IMR-90 (cell line): ENCODE results near the gene SET. TPM values are rescaled to one million over a fixed set of nuclear protein-coding genes. Genes with fewer than 3 reads are reported as not detected.

ENCODE experiments used
- ATAC-seq: fragments of 200-7000 bp; cut with Tn5 transposase; 2 replicates; pipeline ENCODE4 v1.9.1; 2020; ENCODE audit warnings: low read depth, mild to moderate bottlenecking, moderate library complexity
- BruUV-seq: library from RNA; stranded (reverse); fragments of 400-500 nt; replicated peaks from 2 replicates; lab custom pipeline; 2021; lab: Mats Ljungman, UMichigan
- CTCF ChIA-PET: fragments of 300-600 bp; formaldehyde crosslinking; extraction: SDS; loops from one replicate; lab custom pipeline; 2021; ENCODE audit warnings: antibody characterized with exemption; lab: Yijun Ruan, JAX
- POLR2A ChIA-PET: fragments of 300-600 bp; sonication (Branson Sonifier 250); formaldehyde crosslinking; loops from one replicate; lab custom pipeline; 2022; ENCODE audit warnings: antibody characterized with exemption; ENCODE audit not compliant: unreplicated experiment; lab: Charles Lee
- DNase-seq: peaks from one replicate; pipeline ENCODE4 v3.0.0; 2013
- H2AFZ ChIP-seq: replicated peaks from 2 replicates; pipeline ENCODE3; 2013; ENCODE audit warnings: low read length, mild to moderate bottlenecking; ENCODE audit not compliant: poor library complexity
- H2AK5ac ChIP-seq: 2 replicates; pipeline ENCODE4 v1.6.1; 2013; ENCODE audit warnings: low read depth, low read length, inconsistent platforms
- H2AK9ac ChIP-seq: replicated peaks from 2 replicates; pipeline ENCODE3; 2013; ENCODE audit warnings: mild to moderate bottlenecking, low read depth, low read length, moderate library complexity; ENCODE audit not compliant: poor library complexity
- H2BK120ac ChIP-seq: 2 replicates; pipeline ENCODE4 v1.6.1; 2013; ENCODE audit warnings: low read depth, low read length, inconsistent platforms
- H2BK15ac ChIP-seq: 3 replicates; pipeline ENCODE4 v1.6.1; 2013; ENCODE audit warnings: low read depth, low read length, inconsistent platforms
- H2BK20ac ChIP-seq: 2 replicates; pipeline ENCODE4 v1.6.1; 2013; ENCODE audit warnings: low read depth, mild to moderate bottlenecking, inconsistent platforms, low read length, moderate library complexity
- H2BK5ac ChIP-seq: 2 replicates; pipeline ENCODE4 v1.6.1; 2013; ENCODE audit warnings: mild to moderate bottlenecking, low read depth, low read length, inconsistent platforms; ENCODE audit not compliant: poor library complexity, severe bottlenecking
- H3K14ac ChIP-seq: replicated peaks from 2 replicates; pipeline ENCODE4 v1.6.1; 2013; ENCODE audit warnings: low read depth, low read length, inconsistent platforms
- H3K18ac ChIP-seq: 2 replicates; pipeline ENCODE4 v1.6.1; 2013; ENCODE audit warnings: low read depth, low read length, control low read depth
- H3K23ac ChIP-seq: 2 replicates; pipeline ENCODE4 v1.6.1; 2013; ENCODE audit warnings: low read depth, low read length, inconsistent platforms
- H3K27ac ChIP-seq: 2 replicates; pipeline ENCODE4 v1.5.1; 2013; ENCODE audit warnings: mild to moderate bottlenecking, control low read depth, low read length; ENCODE audit not compliant: insufficient read depth
- H3K27me3 ChIP-seq: 2 replicates; pipeline ENCODE4 v1.6.1; 2013; ENCODE audit warnings: low read length; ENCODE audit not compliant: control insufficient read depth, insufficient read depth
- H3K36me3 ChIP-seq: 2 replicates; pipeline ENCODE4 v1.6.1; 2013; ENCODE audit warnings: low read length, mixed read lengths; ENCODE audit not compliant: control insufficient read depth, insufficient read depth
- H3K4ac ChIP-seq: 2 replicates; pipeline ENCODE4 v1.6.1; 2013; ENCODE audit warnings: low read depth, low read length, inconsistent platforms
- H3K4me1 ChIP-seq: 2 replicates; pipeline ENCODE4 v1.6.1; 2013; ENCODE audit warnings: low read length, mixed read lengths; ENCODE audit not compliant: control insufficient read depth, insufficient read depth
- H3K4me2 ChIP-seq: 2 replicates; pipeline ENCODE4 v1.6.1; 2013; ENCODE audit warnings: low read depth, mild to moderate bottlenecking, control low read depth, low read length, moderate library complexity
- H3K4me3 ChIP-seq: 2 replicates; pipeline ENCODE4 v1.5.1; 2013; ENCODE audit warnings: low read depth, mild to moderate bottlenecking, control low read depth, low read length, moderate library complexity; ENCODE audit not compliant: insufficient read depth
- H3K56ac ChIP-seq: 2 replicates; pipeline ENCODE4 v1.6.1; 2013; ENCODE audit warnings: low read length, inconsistent platforms; ENCODE audit not compliant: insufficient read depth; ENCODE audit errors: extremely low read depth
- H3K79me1 ChIP-seq, 2 experiments: 2 replicates each; pipeline ENCODE4 v1.6.1; 2013; ENCODE audit warnings: low read length in 2 of 2, inconsistent platforms in 1 of 2, low read depth in 1 of 2
- H3K9ac ChIP-seq: 2 replicates; pipeline ENCODE4 v1.6.1; 2013; ENCODE audit warnings: low read depth, low read length, control low read depth
- H3K9me1 ChIP-seq: 2 replicates; pipeline ENCODE4 v1.6.1; 2013; ENCODE audit warnings: low read length, inconsistent platforms; ENCODE audit not compliant: insufficient read depth
- H3K9me3 ChIP-seq: 2 replicates; pipeline ENCODE4 v1.6.1; 2013; ENCODE audit warnings: low read length; ENCODE audit not compliant: control insufficient read depth, insufficient read depth
- H4K20me1 ChIP-seq: 2 replicates; pipeline ENCODE4 v1.6.1; 2013; ENCODE audit warnings: low read length, inconsistent platforms; ENCODE audit not compliant: insufficient read depth
- H4K5ac ChIP-seq: 2 replicates; pipeline ENCODE4 v1.6.1; 2013; ENCODE audit warnings: mild to moderate bottlenecking, low read depth, low read length, control low read depth
- H4K8ac ChIP-seq, 2 experiments: 2 replicates each; pipeline ENCODE4 v1.6.1; 2013; ENCODE audit warnings: low read depth in 2 of 2, low read length in 2 of 2, control low read depth in 1 of 2, inconsistent platforms in 1 of 2
- H4K91ac ChIP-seq: 2 replicates; pipeline ENCODE4 v1.6.1; 2013; ENCODE audit warnings: low read depth, low read length, inconsistent platforms; ENCODE audit not compliant: insufficient read depth
- BHLHE40 ChIP-seq: fragments of 150-350 bp; IDR thresholded peaks from 2 replicates; pipeline ENCODE4 v1.6.1; 2016; ENCODE audit warnings: mild to moderate bottlenecking, low read depth, low read length
- CEBPB ChIP-seq: IDR thresholded peaks from 2 replicates; pipeline ENCODE4 v1.6.1; 2012; ENCODE audit warnings: low read depth, low read length, improper control_type of control experiment
- CHD1 ChIP-seq: IDR thresholded peaks from 2 replicates; pipeline ENCODE4 v1.6.1; 2012; ENCODE audit warnings: low read depth, low read length, improper control_type of control experiment
- CTCF ChIP-seq: conservative IDR thresholded peaks from 2 replicates; pipeline ENCODE4 v1.5.1; 2012; ENCODE audit warnings: mild to moderate bottlenecking, low read depth, low read length, improper control_type of control experiment
- ELK1 ChIP-seq: fragments of 150-350 bp; IDR thresholded peaks from 2 replicates; pipeline ENCODE4 v1.6.1; 2016; ENCODE audit warnings: low read depth, mild to moderate bottlenecking, low read length, moderate library complexity, borderline replicate concordance
- FOS ChIP-seq: fragments of 150-350 bp; IDR thresholded peaks from 2 replicates; pipeline ENCODE4 v1.6.1; 2016; ENCODE audit warnings: low read depth, low read length
- MAFK ChIP-seq: IDR thresholded peaks from 2 replicates; pipeline ENCODE4 v1.6.1; 2012; ENCODE audit warnings: low read depth, low read length, improper control_type of control experiment
- MAZ ChIP-seq: IDR thresholded peaks from 2 replicates; pipeline ENCODE4 v1.6.1; 2012; ENCODE audit warnings: low read depth, mild to moderate bottlenecking, low read length, improper control_type of control experiment, moderate library complexity, borderline replicate concordance
- MXI1 ChIP-seq: IDR thresholded peaks from 2 replicates; pipeline ENCODE4 v1.6.1; 2012; ENCODE audit warnings: low read depth, mild to moderate bottlenecking, low read length, moderate library complexity, borderline replicate concordance
- NFE2L2 ChIP-seq: fragments of 150-350 bp; IDR thresholded peaks from 2 replicates; pipeline ENCODE4 v1.6.1; 2016; ENCODE audit warnings: low read depth, mild to moderate bottlenecking, low read length
- POLR2A ChIP-seq: IDR thresholded peaks from 2 replicates; pipeline ENCODE4 v1.6.1; 2012; ENCODE audit warnings: mild to moderate bottlenecking, low read depth, low read length
- RAD21 ChIP-seq: IDR thresholded peaks from 2 replicates; pipeline ENCODE4 v1.6.1; 2012; ENCODE audit warnings: low read length, improper control_type of control experiment
- RCOR1 ChIP-seq: IDR thresholded peaks from 2 replicates; pipeline ENCODE4 v1.6.1; 2012; ENCODE audit warnings: mild to moderate bottlenecking, low read length, improper control_type of control experiment; ENCODE audit not compliant: insufficient replicate concordance
- RFX5 ChIP-seq: IDR thresholded peaks from 2 replicates; pipeline ENCODE4 v1.8.0; 2012; ENCODE audit warnings: low read depth, mild to moderate bottlenecking, low read length, moderate library complexity
- SMC3 ChIP-seq: fragments of 150-350 bp; IDR thresholded peaks from 2 replicates; pipeline ENCODE4 v1.6.1; 2016; ENCODE audit warnings: low read depth, mild to moderate bottlenecking, antibody characterized with exemption, low read length, moderate library complexity
- USF2 ChIP-seq: fragments of 150-350 bp; IDR thresholded peaks from 2 replicates; pipeline ENCODE4 v1.6.1; 2017; ENCODE audit warnings: mild to moderate bottlenecking, antibody characterized with exemption, low read length, low read depth
- WGBS, 2 experiments: methylation state at CpG; one replicate each; pipeline versions ENCODE4 v1.1.5 to v1.1.7; 2013; ENCODE audit warnings: missing lambda C conversion rate in 2 of 2; ENCODE audit not compliant: insufficient read length in 1 of 2; ENCODE audit errors: extremely low coverage in 2 of 2; 5-methylcytosine and 5-hydroxymethylcytosine counted together
- dilution Hi-C: fragments of 300-500 bp; cut with HindIII; formaldehyde crosslinking; loops from one replicate; pipeline ENCODE4 v1.14.3; 2018; ENCODE audit warnings: low sequenced_read_pairs; ENCODE audit not compliant: unreplicated experiment
- in situ Hi-C: fragments of 300-500 bp; cut with MboI; formaldehyde crosslinking; loops from 3 replicates; pipeline ENCODE4 v1.14.3; 2019; ENCODE audit warnings: low sequenced_read_pairs, inconsistent platforms, mixed read lengths
- intact Hi-C: fragments of 100-400 bp; cut with micrococcal nuclease; formaldehyde crosslinking; loops from 2 replicates; pipeline ENCODE4 v1.10.0; 2022
- polyA plus RNA-seq, 3 experiments: library from polyadenylated mRNA; depleted of rRNA; stranded (reverse); fragments of >200 nt; gene quantifications; 2 replicates each; pipeline ENCODE4 v1.2.3, GENCODE V29; 2012; ENCODE audit warnings: low replicate concordance in 1 of 3
- total RNA-seq: library from RNA; depleted of rRNA; stranded (reverse); fragments of >200 nt; gene quantifications from 2 replicates; pipeline ENCODE4 v1.2.3, GENCODE V29; 2012

SET gene
- total and polyA plus RNA-seq, 2 of the 4 experiments (the other 2 are of a cell fraction), result 104 to 182 TPM

GRCh38 chr9:128706671-128707381 is 17.8 kb downstream of the SET start:
- Histone ChIP-seq H4K8ac (no peak overlapping the region), H3K56ac (no peak overlapping the region), H2BK15ac (no peak overlapping the region), H2BK120ac (no peak overlapping the region), H2AK9ac (no peak overlapping the region), H3K27me3 (no peaks in the 10 kb centered on the region), H2AK5ac (no peak overlapping the region), H3K9me1 (peaks cover 3% of the 10 kb centered on the region; the same call in 1 of the 2 replicates), H2BK20ac (no peak overlapping the region), H3K4me2 (no peak overlapping the region), H2BK5ac (no peak overlapping the region), H3K14ac (no peak overlapping the region), H4K20me1 (no peaks in the 10 kb centered on the region), H2AFZ (no peak overlapping the region), H3K4me1 (no peaks in the 10 kb centered on the region), H3K36me3 (no peaks in the 10 kb centered on the region), H3K23ac (no peak overlapping the region), H3K79me1 (peaks cover 0 to 11% of the 10 kb centered on the region in 2 experiments; a peak in 2 of 4 replicates), H4K5ac (no peak overlapping the region), H3K27ac (no peak overlapping the region), H4K91ac (no peak overlapping the region), H3K9me3 (no peaks in the 10 kb centered on the region), H3K4me3 (no peak overlapping the region), H3K18ac (no peak overlapping the region), H3K9ac (no peak overlapping the region), H3K4ac (no peak overlapping the region)
- TF ChIP-seq RAD21 (no peak), NFE2L2 (no peak), MAZ (no peak), MAFK (no peak), FOS (no peak), CHD1 (no peak), ELK1 (no peak), BHLHE40 (no peak), POLR2A (no peak), SMC3 (no peak), RCOR1 (no peak), RFX5 (no peak), MXI1 (no peak), USF2 (no peak), CTCF (no peak), CEBPB (no peak)
- dilution Hi-C loops, result no loop called here
- BruUV-seq, result no TSS peak
- ATAC-seq (no peak), DNase-seq (no peak)
- intact Hi-C loops, result no loop called here
- in situ Hi-C loops, result no loop called here
- ChIA-PET CTCF (no interaction called here), POLR2A (no interaction called here)
- WGBS, 2 experiments, result 90% methylated on average over 14 of the region's 23 CpGs; no CpG with 5 or more reads in 1 of the 2 experiments
